ENCODE results near the gene CFAP46. TPM values are rescaled to one million over a fixed set of nuclear protein-coding genes. Genes with fewer than 3 reads are reported as not detected.
A peak's percentile ranks its signal among the peaks of the same experiment; 100 is the strongest.
"Not testable (repeated sequence)": the region's sequence is repeated elsewhere in the genome, so short reads cannot be mapped to it uniquely, and the experiment has no call there.

The CFAP46 gene
- total RNA-seq, 1 donor from 2014 or later: not detected

GRCh38 chr10:132961787-132962622, 19.6 kb upstream of the CFAP46 start:
- Mint-ChIP-seq H3K27ac (peak overlapping the region; percentile 74), H3K36me3 (ENCODE audit: low read depth) (no peaks in the 10 kb centered on the region), H3K9me3 (no peaks in the 10 kb centered on the region), H3K27me3 (peaks cover 16% of the 10 kb centered on the region), H3K4me3 (peak overlapping the region; percentile 84), H3K4me1 (peaks cover 17% of the 10 kb centered on the region)
- intact Hi-C loops (cut with micrococcal nuclease): loop anchor here (2.0 to 5.0 kb wide), 2 partner anchors 31 to 295 kb away; no protein-coding TSS in a partner anchor
- DNase-seq: peak; percentile 91

GRCh38 chr10:132961420-132961786, 19.0 kb upstream of the CFAP46 start:
- H3K4me3 Mint-ChIP-seq: no peak overlapping the region
- intact Hi-C loops (cut with micrococcal nuclease): loop anchor here (5.0 kb wide), 1 partner anchor 296 kb away; no protein-coding TSS in a partner anchor
- H3K27me3 Mint-ChIP-seq: peaks cover 16% of the 10 kb centered on the region
- no peak overlapping the region for H3K27ac Mint-ChIP-seq
- DNase-seq: no peak
- no peaks in the 10 kb centered on the region for H3K9me3 Mint-ChIP-seq
- no peaks in the 10 kb centered on the region for H3K36me3 Mint-ChIP-seq (ENCODE audit: low read depth)
- H3K4me1 Mint-ChIP-seq: peaks cover 17% of the 10 kb centered on the region

DNA sequence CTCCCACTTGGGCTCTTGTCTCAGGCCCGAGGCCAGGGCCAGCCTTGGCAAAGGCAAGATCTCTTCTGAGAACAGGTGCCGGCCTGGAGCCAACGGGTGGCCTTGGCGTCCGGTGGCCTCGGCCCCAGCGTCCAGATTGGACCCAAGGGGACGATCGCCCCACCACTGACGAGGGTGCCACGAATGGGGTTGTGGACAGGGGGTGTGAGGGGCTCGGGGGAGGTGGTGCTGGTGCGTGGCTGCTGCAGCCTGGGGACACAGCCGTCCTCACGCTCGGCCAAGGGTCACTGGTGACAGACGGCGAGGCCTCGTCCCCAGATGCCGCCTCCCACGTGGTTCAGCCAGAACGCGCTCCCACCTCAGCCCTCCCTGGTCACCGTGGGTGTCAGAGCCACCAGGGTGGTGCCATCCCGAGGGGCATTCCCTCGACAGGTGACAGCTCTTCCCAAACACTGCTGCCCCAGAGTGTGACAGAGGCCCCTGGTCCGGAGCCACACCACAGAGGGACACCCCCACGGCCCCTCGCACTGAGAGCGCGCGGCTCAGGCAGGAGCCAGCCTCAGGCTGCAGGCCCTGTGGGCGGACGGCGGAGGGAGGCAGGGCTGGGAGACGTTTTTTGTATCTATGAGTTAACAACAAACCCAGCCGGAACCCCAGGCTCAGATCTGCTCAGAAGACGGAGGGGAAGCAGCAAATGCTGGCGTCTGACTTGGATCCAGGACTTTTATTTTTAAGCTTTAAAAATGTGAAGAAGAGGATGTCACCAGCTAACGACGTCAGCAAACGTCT, 18.5 kb upstream of the CFAP46 start:
- H3K27ac Mint-ChIP-seq: no peak overlapping the region
- H3K4me1 Mint-ChIP-seq: peaks cover 17% of the 10 kb centered on the region
- no peak overlapping the region for H3K4me3 Mint-ChIP-seq
- H3K9me3 Mint-ChIP-seq: no peaks in the 10 kb centered on the region
- intact Hi-C loops (cut with micrococcal nuclease): loop anchor here (5.0 kb wide), 1 partner anchor 296 kb away; no protein-coding TSS in a partner anchor
- H3K27me3 Mint-ChIP-seq: peaks cover 12% of the 10 kb centered on the region
- no peaks in the 10 kb centered on the region for H3K36me3 Mint-ChIP-seq (ENCODE audit: low read depth)
- DNase-seq: no peak

DNA sequence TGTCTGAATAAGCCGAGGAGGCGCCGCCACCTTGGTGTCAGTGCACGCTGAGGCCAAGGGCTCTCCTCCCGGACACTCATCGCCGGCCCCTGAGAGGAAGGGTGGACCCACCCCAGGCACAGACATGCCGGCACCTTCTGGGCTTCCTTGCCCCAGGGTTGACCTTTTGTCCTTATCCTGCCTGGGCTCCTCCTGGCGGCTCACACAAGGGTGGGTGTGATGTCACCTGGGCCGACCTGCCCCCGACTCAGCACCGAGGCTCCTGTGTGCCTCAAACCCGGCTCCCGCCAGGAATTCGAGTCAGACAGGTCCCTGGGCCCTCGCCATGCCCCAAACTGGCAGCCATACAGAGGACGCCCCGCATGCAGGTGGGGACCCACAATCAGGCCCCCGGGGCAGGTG, 17.7 kb upstream of the CFAP46 start:
- intact Hi-C loops (cut with micrococcal nuclease): loop anchor here (5.0 kb wide), 1 partner anchor 297 kb away; no protein-coding TSS in a partner anchor
- H3K4me1 Mint-ChIP-seq: peaks cover 17% of the 10 kb centered on the region
- no peak for DNase-seq
- H3K36me3 Mint-ChIP-seq (ENCODE audit: low read depth): no peaks in the 10 kb centered on the region
- H3K27me3 Mint-ChIP-seq: peaks cover 7% of the 10 kb centered on the region
- H3K9me3 Mint-ChIP-seq: no peaks in the 10 kb centered on the region
- no peak overlapping the region for H3K27ac Mint-ChIP-seq
- H3K4me3 Mint-ChIP-seq: no peak overlapping the region

DNA sequence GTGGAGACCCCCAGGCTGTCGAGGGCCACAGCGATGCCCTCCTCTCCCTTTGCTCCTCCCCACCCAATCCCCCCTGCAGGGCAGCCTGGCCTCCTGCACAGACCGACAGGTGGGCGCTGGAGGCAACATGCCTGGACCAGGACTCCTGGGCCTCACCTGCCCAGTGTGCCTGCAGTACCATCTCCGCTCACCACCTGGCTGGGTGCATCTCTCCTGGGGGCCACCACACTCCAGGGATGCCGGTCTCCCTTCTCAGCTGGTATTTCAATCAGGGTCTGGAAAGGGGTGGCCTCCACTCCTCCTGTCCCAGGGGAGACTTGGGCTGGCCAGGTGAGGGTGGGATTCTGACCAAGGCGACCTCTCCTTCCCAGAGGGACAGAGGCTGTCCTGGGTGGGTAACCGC, 17.2 kb upstream of the CFAP46 start:
- intact Hi-C loops (cut with micrococcal nuclease): no loop called here
- no peak overlapping the region for H3K4me3 Mint-ChIP-seq
- no peak overlapping the region for H3K27ac Mint-ChIP-seq
- peaks cover 8% of the 10 kb centered on the region for H3K27me3 Mint-ChIP-seq
- peaks cover 17% of the 10 kb centered on the region for H3K4me1 Mint-ChIP-seq
- H3K9me3 Mint-ChIP-seq: no peaks in the 10 kb centered on the region
- no peaks in the 10 kb centered on the region for H3K36me3 Mint-ChIP-seq (ENCODE audit: low read depth)
- no peak for DNase-seq

DNA sequence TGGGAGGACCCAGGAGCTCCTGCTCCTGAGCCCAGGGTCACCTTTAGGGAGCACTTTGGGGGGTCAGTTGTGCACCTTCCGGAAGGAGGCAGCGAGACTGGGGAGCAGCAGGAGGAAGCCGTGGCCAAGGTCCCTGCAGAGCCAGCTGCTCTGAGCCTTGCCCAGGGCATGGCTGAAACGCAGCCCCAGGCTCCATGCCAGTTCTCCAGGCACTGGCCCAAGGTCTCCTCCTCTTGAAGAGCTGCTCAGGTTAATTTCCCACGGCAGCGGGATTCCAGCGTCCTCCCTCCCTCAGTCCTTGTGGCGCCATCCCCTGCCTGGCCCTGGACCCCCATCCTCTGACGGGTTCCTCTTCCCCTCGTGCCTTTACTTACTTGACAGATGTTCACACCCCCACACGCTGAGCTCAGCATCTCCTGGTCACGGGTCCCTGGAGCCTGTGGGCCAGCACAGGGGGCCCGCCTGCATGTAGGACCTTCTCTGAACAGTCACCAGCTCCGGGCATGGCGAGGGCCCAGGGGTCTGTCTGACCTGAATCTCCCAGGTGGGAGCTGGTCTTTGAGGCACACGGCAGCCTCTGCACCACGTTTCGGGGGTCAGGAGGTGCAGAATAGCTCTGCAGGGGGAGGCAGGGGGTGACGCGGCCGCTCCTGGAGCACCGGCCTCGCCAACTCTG, 16.7 kb upstream of the CFAP46 start:
- no peak for DNase-seq
- Mint-ChIP-seq H3K36me3 (ENCODE audit: low read depth) (no peaks in the 10 kb centered on the region), H3K4me3 (no peak overlapping the region), H3K27ac (no peak overlapping the region), H3K4me1 (peaks cover 17% of the 10 kb centered on the region), H3K27me3 (peaks cover 9% of the 10 kb centered on the region), H3K9me3 (no peaks in the 10 kb centered on the region)
- intact Hi-C loops (cut with micrococcal nuclease): no loop called here

DNA sequence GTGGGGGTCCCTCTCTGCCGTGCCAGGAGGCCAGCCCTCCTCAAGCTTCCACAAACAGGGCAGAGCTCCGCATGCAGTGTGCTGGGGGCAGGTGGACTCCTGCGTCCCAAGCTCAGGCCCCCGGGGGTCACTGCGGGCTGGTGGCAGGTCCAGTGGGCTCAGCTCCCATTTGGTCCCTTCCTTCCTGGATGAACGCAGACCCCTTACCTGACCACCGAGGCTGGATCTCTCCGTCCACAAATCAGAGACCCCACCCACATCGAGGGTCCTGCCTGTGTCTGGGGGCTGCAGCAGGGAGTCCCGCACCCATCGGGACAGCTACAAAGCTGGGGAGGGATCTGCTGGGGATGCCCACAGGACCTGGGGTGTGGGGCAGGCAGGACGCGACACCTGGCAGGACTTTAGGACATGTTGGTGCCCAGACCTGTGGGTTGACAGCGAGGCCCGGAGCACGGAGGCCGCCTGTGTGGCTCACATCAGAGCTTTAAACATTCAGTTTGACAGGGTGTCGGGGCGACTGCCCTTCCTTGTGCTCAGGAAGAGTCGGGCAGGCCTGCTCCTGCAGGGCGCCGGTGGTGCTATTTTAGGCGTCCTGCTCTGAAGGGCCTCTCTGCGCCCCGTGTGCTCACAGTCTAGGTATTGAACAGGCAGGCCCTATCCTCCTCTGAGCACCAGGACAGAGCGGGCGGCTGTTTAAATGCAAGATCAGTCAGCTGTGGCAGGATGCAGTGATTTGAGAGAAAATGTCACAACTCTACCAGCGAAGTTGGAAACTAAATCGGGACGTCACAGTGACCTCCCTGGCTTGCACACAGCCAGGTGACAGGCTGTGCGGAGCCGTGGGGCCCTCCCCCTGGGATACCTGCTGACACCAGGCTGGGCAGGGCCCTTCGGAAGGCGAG, 15.9 kb upstream of the CFAP46 start:
- intact Hi-C loops (cut with micrococcal nuclease): no loop called here
- H3K36me3 Mint-ChIP-seq (ENCODE audit: low read depth): no peaks in the 10 kb centered on the region
- H3K9me3 Mint-ChIP-seq: no peaks in the 10 kb centered on the region

DNA sequence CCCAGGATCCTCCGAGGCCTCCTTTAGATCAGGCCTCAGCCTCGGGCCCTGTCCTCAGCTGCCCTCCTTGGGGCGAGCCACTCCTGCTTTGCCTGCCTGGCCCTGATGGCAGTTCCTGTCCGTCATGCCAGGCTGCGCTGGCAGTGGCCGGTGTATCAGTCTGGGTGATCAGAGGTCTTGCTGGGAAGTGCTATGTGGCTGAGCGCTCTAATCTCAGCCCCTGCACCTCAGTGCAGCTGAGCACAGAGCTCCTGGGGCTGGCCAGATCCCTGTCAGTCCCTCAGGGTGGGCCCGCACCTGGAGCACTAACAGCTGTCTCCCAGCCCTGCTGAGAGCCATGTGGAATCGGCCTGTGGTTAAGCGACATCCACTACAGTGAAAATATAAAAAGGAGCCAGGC, 14.8 kb upstream of the CFAP46 start:
- no peak for DNase-seq
- H3K4me3 Mint-ChIP-seq: no peak overlapping the region
- intact Hi-C loops (cut with micrococcal nuclease): no loop called here

More for the DNA sequence above, 15.9 kb upstream of the CFAP46 start:
- no peak overlapping the region for H3K27ac Mint-ChIP-seq
- peaks cover 14% of the 10 kb centered on the region for H3K4me1 Mint-ChIP-seq
- H3K27me3 Mint-ChIP-seq: peaks cover 8% of the 10 kb centered on the region
- DNase-seq: no peak
- H3K4me3 Mint-ChIP-seq: no peak overlapping the region

DNA sequence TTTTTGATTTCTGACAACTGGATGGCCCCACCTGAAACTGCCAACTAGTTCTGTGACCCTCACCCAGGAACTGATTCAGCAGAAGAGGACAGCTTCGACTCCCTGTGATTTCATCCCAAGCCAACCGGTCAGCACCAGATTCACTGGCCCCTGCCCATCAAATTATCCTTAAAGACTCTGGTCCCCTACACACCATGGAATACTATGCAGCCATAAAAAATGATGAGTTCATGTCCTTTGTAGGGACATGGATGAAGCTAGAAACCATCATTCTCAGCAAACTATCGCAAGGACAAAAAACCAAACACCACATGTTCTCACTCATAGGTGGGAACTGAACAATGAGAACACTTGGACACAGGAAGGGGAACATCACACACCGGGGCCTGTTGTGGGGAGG, 13.9 kb upstream of the CFAP46 start:
- not testable (repeated sequence) for H3K27me3 Mint-ChIP-seq

More for the DNA sequence above, 14.8 kb upstream of the CFAP46 start:
- peaks cover 6% of the 10 kb centered on the region for H3K27me3 Mint-ChIP-seq
- H3K36me3 Mint-ChIP-seq (ENCODE audit: low read depth): no peaks in the 10 kb centered on the region
- H3K4me1 Mint-ChIP-seq: peaks cover 4% of the 10 kb centered on the region
- H3K9me3 Mint-ChIP-seq: no peaks in the 10 kb centered on the region
- H3K27ac Mint-ChIP-seq: no peak overlapping the region

DNA sequence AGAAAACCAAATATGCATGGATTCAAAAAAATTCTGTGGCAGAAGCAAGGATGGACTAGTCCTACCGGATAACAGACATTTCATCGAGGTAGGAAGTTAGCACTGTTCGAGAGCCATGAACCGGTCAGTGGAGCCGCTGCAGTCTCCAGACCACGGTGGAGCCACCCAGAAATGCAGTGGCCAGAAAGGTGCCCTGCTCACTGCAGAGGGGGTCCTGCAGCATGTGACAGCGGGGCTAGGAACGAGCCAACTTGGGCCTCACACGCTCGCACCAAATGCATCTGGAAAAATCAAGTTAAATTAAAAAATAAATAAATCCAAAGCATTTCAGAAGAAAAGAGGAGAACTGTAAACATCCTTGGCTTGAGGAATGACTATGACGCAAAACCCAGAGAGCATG, 13.1 kb upstream of the CFAP46 start:
- no peaks in the 10 kb centered on the region for H3K36me3 Mint-ChIP-seq (ENCODE audit: low read depth)
- no peak overlapping the region for H3K27ac Mint-ChIP-seq
- H3K9me3 Mint-ChIP-seq: no peaks in the 10 kb centered on the region
- no peak for DNase-seq
- intact Hi-C loops (cut with micrococcal nuclease): no loop called here
- H3K27me3 Mint-ChIP-seq: peaks cover 11% of the 10 kb centered on the region
- no peak overlapping the region for H3K4me3 Mint-ChIP-seq
- no peaks in the 10 kb centered on the region for H3K4me1 Mint-ChIP-seq

More for the DNA sequence above, 13.9 kb upstream of the CFAP46 start:
- DNase-seq; H3K9me3 Mint-ChIP-seq; H3K36me3 Mint-ChIP-seq (ENCODE audit: low read depth); H3K4me1 Mint-ChIP-seq; H3K4me3 Mint-ChIP-seq; intact Hi-C loops (cut with micrococcal nuclease); H3K27ac Mint-ChIP-seq: not testable (repeated sequence)

DNA sequence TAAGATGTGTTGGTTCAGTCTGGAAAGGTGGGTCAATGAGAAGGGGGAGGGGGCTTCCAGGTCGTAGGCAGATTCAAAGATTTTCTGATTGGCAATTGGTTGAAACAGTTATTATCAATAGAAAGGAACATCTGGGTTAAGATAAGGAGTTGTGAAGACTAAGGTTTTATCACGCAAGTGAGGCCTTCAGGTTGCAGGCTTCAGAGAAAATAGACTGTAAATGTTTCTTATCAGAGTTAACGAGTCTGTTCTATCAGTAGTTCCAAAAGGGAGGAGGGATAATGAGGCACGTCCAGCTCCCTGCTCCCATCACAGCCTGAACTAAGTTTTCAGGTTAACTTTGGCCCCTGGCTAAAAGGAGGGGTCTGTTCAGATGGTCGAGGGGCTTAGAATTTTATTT, 11.1 kb upstream of the CFAP46 start:
- H3K4me1 Mint-ChIP-seq: no peaks in the 10 kb centered on the region
- no peaks in the 10 kb centered on the region for H3K36me3 Mint-ChIP-seq (ENCODE audit: low read depth)
- no peak for DNase-seq
- no peak overlapping the region for H3K27ac Mint-ChIP-seq
- no peak overlapping the region for H3K4me3 Mint-ChIP-seq
- no peaks in the 10 kb centered on the region for H3K9me3 Mint-ChIP-seq
- intact Hi-C loops (cut with micrococcal nuclease): no loop called here
- peaks cover 18% of the 10 kb centered on the region for H3K27me3 Mint-ChIP-seq

DNA sequence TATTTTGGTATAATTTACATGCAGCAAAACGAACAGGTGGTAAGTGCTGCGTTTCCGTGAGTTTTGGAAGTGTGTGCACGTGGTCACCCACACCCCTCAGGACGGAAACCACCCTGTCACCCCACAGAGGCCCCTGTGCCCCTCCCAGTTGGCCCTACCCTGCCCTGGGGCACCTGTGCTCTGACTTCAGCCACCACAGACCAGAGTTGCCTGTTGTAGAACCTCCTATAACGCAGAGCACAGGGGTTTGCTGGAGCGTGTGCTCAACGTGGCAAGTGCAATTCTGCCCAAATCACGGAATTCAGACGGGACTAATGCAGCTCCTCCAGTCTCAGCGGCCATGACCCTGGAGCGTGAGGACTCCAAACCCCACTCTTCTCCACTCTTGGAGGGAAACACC, 9.6 kb upstream of the CFAP46 start:
- H3K9me3 Mint-ChIP-seq: no peaks in the 10 kb centered on the region
- no peak overlapping the region for H3K4me3 Mint-ChIP-seq
- no peaks in the 10 kb centered on the region for H3K4me1 Mint-ChIP-seq

DNA sequence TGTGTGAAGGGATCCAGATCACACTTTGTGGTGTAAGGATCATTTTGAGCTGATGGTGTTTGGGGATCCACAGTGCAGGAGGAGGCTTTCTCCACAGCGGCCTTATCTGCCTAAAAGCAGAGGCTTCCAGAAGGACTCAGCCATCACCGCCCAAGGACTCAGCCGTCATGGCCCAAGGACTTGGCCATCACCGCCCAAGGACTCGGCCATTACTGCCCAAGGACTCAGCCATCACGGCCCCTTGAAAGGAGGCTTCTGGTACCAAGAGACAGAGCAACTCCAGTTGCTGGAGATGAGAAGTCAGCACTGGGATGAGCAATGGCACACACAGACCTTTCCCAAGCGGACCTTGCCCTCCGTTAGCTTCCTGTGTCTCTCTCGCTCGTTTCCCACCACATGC, 6.0 kb upstream of the CFAP46 start:
- Mint-ChIP-seq H3K36me3 (ENCODE audit: low read depth) (no peaks in the 10 kb centered on the region), H3K27me3 (peaks cover 19% of the 10 kb centered on the region), H3K27ac (no peak overlapping the region), H3K9me3 (no peaks in the 10 kb centered on the region), H3K4me3 (no peak overlapping the region), H3K4me1 (no peaks in the 10 kb centered on the region)
- intact Hi-C loops (cut with micrococcal nuclease): no loop called here
- no peak for DNase-seq

More for the DNA sequence above, 9.6 kb upstream of the CFAP46 start:
- peaks cover 18% of the 10 kb centered on the region for H3K27me3 Mint-ChIP-seq
- DNase-seq: no peak
- H3K27ac Mint-ChIP-seq: no peak overlapping the region
- intact Hi-C loops (cut with micrococcal nuclease): no loop called here
- no peaks in the 10 kb centered on the region for H3K36me3 Mint-ChIP-seq (ENCODE audit: low read depth)
